PC-9 (cell line): Measurements from ENCODE around the gene GLCE.

Experiments used
- EZH2 ChIP-seq: fragments of 200-600 bp; sonication (generic); IDR thresholded peaks from 2 replicates; pipeline ENCODE4 v1.8.0; 2017; ENCODE audit warnings: antibody characterized with exemption, low read depth
- TF ChIP-seq, protein P1 (sequence below): fragments of 200-600 bp; sonication (generic); conservative IDR thresholded peaks from 2 replicates; pipeline ENCODE4 v1.6.1; 2017; ENCODE audit warnings: mixed run types, antibody characterized with exemption, mild to moderate bottlenecking, moderate library complexity

DNA sequence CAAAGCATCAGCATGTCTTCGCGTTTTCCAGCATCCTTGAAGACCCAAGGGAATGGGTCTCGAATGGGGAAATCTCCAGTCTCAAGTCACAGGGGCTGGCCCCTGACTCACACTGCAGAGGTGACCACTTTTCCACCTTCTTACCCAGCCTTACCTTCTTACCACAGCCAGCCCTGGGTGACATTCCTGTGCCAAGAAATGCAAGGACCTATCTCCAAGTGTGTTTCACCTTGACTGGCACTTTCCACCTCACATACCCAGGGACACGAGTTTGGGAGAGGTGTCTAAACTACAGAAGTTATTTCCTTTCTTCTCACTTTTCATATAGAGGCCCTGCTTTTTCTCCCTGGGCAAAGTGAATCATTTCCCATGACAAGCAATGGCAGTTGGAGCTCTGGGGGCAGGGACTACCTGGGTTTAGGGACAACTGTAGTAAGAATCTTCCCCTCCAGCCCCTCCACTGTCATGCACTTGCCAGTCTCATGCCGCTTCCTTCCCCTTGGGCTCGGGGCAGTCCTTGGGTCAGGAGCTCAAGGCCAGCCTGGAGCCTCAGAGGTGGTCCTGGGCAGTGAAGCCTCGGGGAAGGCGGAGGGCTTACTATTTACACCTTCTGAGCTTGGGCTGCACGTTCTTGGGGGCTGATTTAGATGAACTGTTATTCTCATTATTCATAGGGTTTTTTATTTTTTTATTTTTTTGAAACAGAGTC lies 155.1 kb downstream of the GLCE start:
- TF ChIP-seq, protein P1, sequence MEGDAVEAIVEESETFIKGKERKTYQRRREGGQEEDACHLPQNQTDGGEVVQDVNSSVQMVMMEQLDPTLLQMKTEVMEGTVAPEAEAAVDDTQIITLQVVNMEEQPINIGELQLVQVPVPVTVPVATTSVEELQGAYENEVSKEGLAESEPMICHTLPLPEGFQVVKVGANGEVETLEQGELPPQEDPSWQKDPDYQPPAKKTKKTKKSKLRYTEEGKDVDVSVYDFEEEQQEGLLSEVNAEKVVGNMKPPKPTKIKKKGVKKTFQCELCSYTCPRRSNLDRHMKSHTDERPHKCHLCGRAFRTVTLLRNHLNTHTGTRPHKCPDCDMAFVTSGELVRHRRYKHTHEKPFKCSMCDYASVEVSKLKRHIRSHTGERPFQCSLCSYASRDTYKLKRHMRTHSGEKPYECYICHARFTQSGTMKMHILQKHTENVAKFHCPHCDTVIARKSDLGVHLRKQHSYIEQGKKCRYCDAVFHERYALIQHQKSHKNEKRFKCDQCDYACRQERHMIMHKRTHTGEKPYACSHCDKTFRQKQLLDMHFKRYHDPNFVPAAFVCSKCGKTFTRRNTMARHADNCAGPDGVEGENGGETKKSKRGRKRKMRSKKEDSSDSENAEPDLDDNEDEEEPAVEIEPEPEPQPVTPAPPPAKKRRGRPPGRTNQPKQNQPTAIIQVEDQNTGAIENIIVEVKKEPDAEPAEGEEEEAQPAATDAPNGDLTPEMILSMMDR, result no peak
- TF ChIP-seq EZH2, result no peak
